Measurements from ENCODE around the gene SPDYE2.
"Not testable (repeated sequence)": the region's sequence is repeated elsewhere in the genome, so short reads cannot be mapped to it uniquely, and the experiment has no call there.

SPDYE2 gene

GRCh38 chr7:102550808-102551422 is at the start of gene SPDYE2:
TSS of gene SPDYE2 (plus strand) at chr7:102551226. CDS start at chr7:102553256, 2,030 bp downstream.
- DNase-seq (ENCODE audit: low spot score): not testable (repeated sequence)

GRCh38 chr7:102503141-102503540 is 47.9 kb upstream of the SPDYE2 start:
- not testable (repeated sequence) for DNase-seq (ENCODE audit: low spot score)

GRCh38 chr7:102505298-102506185 is 45.5 kb upstream of the SPDYE2 start:
- DNase-seq (ENCODE audit: low spot score): not testable (repeated sequence)

DNA sequence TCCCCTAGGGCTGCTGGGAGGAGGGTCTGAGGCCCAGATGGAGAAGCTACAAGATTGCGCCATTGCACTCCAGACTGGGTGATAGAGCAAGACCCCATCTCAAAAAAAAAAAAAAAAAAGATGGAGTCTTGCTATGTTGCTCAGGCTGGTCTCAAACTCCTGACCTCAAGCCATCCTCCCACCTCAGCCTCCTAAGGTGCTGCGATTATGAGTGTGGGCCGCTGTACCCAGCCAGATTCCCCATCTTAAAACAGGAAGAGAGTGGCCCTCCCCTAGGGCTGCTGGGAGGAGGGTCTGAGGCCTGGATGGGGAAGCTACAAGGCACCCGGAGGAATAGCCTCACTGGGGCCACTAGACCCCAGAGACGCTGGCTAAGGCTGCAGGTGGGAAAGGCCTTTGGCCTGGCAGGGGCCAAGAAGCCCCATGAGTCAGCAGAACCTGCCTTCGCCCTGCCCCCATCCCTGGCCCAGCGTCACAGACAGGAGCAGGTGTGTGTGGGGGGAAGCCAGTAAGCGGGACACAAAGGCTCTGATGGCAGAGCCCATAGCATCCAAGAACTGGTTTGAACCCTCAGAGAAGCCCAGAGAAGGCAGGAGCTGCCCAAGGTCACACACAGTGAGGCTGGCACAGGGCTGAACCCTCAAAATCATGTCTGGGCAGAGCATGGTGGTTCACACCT is 43.5 kb upstream of the SPDYE2 start:
- not testable (repeated sequence) for DNase-seq (ENCODE audit: low spot score)

- DNase-seq (ENCODE audit: low spot score): not testable (repeated sequence)
These were observed 40.5 kb upstream of the SPDYE2 start for GRCh38 chr7:102510575-102510974.

DNA sequence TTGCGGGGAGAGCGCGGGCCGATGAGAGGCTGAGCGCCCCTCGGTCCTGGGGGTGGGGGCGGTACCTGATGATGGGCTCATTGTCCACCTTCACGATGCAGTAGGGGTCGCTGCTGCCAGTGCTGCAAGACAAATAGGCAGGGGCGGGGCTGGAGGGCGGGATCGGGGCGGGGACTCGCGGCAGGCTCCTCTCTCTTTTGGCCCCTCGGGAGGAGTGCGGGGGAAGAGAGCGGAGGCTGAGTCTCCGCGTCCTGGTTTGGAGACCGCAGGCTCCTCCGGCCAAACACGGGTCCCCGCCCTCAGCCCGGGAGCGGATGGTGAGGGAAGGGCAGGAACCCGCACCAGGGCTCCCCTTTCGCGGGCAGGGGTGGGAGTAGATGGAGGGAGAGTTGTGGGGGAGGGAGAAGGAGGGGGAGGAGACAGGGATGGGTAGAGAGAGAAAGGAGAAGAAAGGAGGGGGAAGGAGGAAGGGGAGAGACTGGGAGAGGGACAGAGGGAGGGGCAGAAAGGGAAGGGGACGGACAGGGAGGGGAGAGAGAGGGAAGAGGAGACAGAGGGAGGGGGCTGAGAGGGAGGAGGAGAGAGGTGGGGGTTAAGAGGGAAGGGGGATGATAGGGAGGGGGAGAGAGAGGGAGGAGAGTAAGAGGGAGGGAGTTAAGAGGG is 39.0 kb upstream of the SPDYE2 start:
- not testable (repeated sequence) for DNase-seq (ENCODE audit: low spot score)

GRCh38 chr7:102512642-102513221 is 38.3 kb upstream of the SPDYE2 start:
- DNase-seq (ENCODE audit: low spot score): not testable (repeated sequence)

GRCh38 chr7:102514881-102515721 is 35.9 kb upstream of the SPDYE2 start:
- not testable (repeated sequence) for DNase-seq (ENCODE audit: low spot score)

- DNase-seq (ENCODE audit: low spot score): not testable (repeated sequence)
These were observed 35.1 kb upstream of the SPDYE2 start for GRCh38 chr7:102515889-102516288.

DNA sequence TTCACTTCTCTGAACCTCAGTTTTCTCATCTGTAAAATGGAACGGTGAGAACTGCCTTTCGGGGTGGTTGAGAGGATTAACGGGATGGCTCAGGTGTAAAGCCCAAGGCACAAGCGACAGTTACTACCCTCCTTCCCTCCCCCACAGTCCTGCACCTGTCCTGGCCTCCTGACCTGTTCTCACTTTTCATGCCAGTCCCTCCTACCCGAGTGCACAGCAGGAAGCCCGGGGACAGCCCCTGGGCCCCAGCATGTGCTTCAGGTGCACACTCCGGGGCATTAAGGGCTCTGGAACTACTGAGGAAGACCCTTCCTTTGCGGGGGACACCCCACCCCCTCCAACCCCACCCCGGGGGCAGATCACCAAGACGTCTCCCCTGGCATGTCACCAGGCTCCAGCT is 34.1 kb upstream of the SPDYE2 start:
- DNase-seq (ENCODE audit: low spot score): not testable (repeated sequence)

DNA sequence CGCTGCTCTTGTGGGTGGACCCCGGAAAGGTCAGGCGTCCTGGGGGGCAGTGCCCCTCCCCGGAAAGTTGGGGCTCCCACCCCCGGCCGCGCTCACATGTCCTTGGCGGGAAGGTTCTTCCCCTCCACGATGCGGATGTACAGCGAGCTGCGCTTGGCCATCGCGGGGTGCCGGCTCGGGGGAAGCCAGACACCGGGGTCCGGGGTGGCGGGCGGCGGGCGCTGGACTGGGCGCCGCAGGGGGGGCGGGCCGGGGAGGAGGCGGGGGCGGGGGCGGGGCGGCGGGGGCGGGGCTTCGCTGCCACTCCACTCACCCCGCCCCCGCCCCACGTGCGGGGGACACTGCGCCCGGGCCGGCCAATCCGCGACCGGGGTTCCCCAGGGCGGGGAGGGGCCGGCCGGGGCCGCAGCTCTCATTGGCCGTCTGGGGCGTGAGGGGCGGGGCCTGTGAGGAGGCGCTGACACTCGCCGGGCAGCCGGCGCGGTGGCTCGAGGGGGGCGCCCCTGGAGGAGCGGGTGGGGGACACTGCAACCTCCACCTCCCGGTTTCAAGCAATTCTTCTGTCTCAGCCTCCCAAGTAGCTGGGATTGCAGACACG is 33.4 kb upstream of the SPDYE2 start, which contains the start of gene RASA4B:
TSS of gene RASA4B (minus strand) at position 228 of the 598 bp plus-strand sequence. CDS start at position 161, 67 bp downstream.
- DNase-seq (ENCODE audit: low spot score): not testable (repeated sequence)

DNA sequence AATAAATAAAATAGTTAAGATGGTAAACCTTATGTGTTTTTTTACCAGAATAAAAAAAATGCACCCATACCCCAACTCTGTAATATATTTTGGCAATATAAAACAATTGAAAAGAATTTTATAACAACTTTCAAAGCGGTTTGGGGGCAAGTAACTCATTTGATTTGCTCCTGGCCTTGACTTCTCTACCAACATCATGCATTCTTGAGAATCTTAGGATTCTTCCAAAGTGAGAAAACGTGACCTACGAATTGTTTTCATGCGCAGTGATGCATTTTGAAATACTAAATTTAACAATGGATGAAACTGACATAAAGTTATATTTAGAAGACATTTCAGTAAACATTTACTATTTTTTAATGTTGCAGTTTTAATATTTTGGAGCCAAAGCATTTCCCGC is 30.2 kb upstream of the SPDYE2 start:
- not testable (repeated sequence) for DNase-seq (ENCODE audit: low spot score)

DNA sequence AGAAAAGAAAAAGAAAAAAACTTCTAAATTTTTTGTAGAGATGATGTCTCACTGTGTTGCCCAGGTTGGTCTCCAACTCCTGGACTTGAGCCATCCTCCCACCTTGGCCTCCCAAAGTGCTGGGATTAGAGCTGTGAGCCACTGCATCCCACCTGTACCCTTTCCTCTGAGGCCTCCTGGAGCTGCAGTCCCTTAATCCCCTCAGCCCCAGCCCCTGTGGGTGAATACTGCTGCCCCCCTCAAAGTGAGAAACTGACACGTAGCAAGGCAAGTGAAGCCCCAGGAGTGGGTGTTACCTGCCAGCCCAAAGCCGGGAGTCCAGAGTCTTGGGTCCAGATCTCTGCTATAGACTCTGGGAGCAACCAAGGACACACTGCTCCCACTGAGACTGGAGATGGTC is 26.2 kb upstream of the SPDYE2 start:
- not testable (repeated sequence) for DNase-seq (ENCODE audit: low spot score)

GRCh38 chr7:102527182-102527581 is 23.8 kb upstream of the SPDYE2 start:
- DNase-seq (ENCODE audit: low spot score): not testable (repeated sequence)

GRCh38 chr7:102527822-102528793 is 22.9 kb upstream of the SPDYE2 start:
- DNase-seq (ENCODE audit: low spot score): not testable (repeated sequence)

DNA sequence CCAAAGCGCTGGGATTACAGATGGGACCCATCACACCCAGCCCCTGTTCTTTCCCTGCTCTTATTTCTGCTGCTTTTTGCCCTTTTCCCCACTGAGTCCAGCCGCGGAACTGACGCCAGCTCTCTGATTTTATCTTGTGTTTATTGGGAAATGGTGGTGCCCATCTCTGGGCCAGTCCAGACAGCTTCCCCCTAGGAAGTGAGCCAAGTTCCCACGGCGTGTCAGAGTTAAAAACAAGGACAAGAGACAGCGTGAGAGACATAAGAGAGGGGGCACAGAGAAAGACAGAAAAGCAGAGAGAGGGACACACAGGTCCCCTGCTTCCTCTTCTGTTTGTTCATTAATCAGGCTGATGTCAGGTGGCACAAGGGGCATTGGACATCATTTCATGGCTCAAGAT is 19.4 kb upstream of the SPDYE2 start:
- not testable (repeated sequence) for DNase-seq (ENCODE audit: low spot score)

- not testable (repeated sequence) for DNase-seq (ENCODE audit: low spot score)
These were observed 18.9 kb upstream of the SPDYE2 start for GRCh38 chr7:102532127-102532526.

DNA sequence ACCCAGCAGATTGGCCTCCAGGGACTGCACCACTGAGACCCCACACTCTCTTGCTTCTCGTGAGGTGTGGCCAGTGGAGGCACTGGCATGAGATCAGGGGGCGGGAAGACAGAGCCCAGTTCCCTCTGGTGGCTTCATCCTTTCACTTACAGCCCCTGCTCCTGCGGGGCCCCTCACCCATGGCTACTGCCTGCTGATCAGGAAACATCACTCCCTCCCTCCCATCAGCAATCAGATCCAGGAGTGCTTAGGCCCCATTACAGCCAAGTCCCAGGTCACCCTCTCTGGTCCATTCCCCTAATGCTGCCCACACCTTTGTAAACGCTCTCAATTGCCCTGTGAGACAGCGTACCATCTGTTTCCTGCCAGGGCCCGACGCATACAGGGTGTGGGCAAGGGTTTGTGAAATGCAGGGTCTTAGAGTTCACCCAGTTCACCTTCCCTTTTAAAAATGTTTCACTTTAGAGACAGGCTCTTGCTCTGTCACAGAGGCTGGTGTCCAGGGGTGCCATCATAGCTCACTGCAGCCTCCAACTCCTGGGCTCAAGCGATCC is 15.9 kb upstream of the SPDYE2 start:
- not testable (repeated sequence) for DNase-seq (ENCODE audit: low spot score)

Measured in AG08396 (cell line).